A673 (cell line): ENCODE measurements around the gene LPP. TPM values are rescaled to one million over a fixed set of nuclear protein-coding genes. Genes with fewer than 3 reads are reported as not detected.

Experiments used
- BruUV-seq: library from RNA; stranded (reverse); fragments of 400-500 nt; replicated peaks from 2 replicates; lab custom pipeline; 2021; lab: Mats Ljungman, UMichigan
- CTCF ChIA-PET: fragments of 300-600 bp; sonication (Branson Sonifier 250); formaldehyde crosslinking; loops from one replicate; lab custom pipeline; 2022; ENCODE audit warnings: antibody characterized with exemption; lab: Charles Lee
- POLR2A ChIA-PET: fragments of 300-600 bp; sonication (Branson Sonifier 250); formaldehyde crosslinking; loops from one replicate; lab custom pipeline; 2022; ENCODE audit warnings: antibody characterized with exemption; ENCODE audit not compliant: low non-redundant PET; lab: Charles Lee
- DNase-seq: peaks from one replicate; pipeline ENCODE4 v3.0.0-alpha.2; 2015; ENCODE audit warnings: low spot score
- H3K27ac ChIP-seq: fragments of 200-600 bp; sonication (generic); 2 replicates; pipeline ENCODE4 v1.5.1; 2016; ENCODE audit warnings: mixed run types, low read depth, mild to moderate bottlenecking, mixed read lengths, antibody characterized with exemption, low read length; ENCODE audit not compliant: poor library complexity, severe bottlenecking
- H3K27me3 ChIP-seq: fragments of 200-600 bp; sonication (generic); replicated peaks from 2 replicates; pipeline ENCODE4 v1.6.1; 2017; ENCODE audit warnings: mixed run types, low read depth, mild to moderate bottlenecking, mixed read lengths, antibody characterized with exemption, low read length; ENCODE audit not compliant: insufficient read depth, poor library complexity
- H3K36me3 ChIP-seq: fragments of 200-600 bp; sonication (generic); 2 replicates; pipeline ENCODE4 v1.6.1; 2016; ENCODE audit warnings: mixed run types, mild to moderate bottlenecking, mixed read lengths, antibody characterized with exemption, low read length; ENCODE audit not compliant: insufficient read depth, poor library complexity, severe bottlenecking
- H3K4me1 ChIP-seq: fragments of 200-600 bp; sonication (generic); 2 replicates; pipeline ENCODE4 v1.6.1; 2017; ENCODE audit warnings: mixed run types, mild to moderate bottlenecking, mixed read lengths, antibody characterized with exemption, low read length; ENCODE audit not compliant: insufficient read depth, poor library complexity, severe bottlenecking
- H3K4me3 ChIP-seq: fragments of 200-600 bp; sonication (generic); 2 replicates; pipeline ENCODE4 v1.5.1; 2016; ENCODE audit warnings: low read depth, mixed run types, mild to moderate bottlenecking, mixed read lengths, low read length; ENCODE audit not compliant: poor library complexity, severe bottlenecking
- H3K9me3 ChIP-seq: fragments of 200-600 bp; sonication (generic); 2 replicates; pipeline ENCODE4 v1.6.1; 2016; ENCODE audit warnings: mixed run types, low read depth, mild to moderate bottlenecking, mixed read lengths, antibody characterized with exemption, low read length; ENCODE audit not compliant: poor library complexity, severe bottlenecking
- CTCF ChIP-seq: fragments of 300-800, 200-600 bp; sonication (generic); conservative IDR thresholded peaks from 2 replicates; pipeline ENCODE4 v1.5.1; 2017; ENCODE audit warnings: low read depth, mild to moderate bottlenecking, antibody characterized with exemption, low read length, moderate library complexity, mixed read lengths
- EZH2 ChIP-seq: fragments of 200-600 bp; sonication (generic); IDR thresholded peaks from 2 replicates; pipeline ENCODE4 v1.6.1; 2017; ENCODE audit warnings: borderline replicate concordance, low read depth, mild to moderate bottlenecking, mixed read lengths, antibody characterized with exemption, low read length; ENCODE audit not compliant: poor library complexity, severe bottlenecking
- intact Hi-C: fragments of 100-400 bp; cut with micrococcal nuclease; formaldehyde crosslinking; loops from one replicate; pipeline ENCODE4 v1.10.0; 2022; ENCODE audit not compliant: unreplicated experiment
- total RNA-seq: library from RNA; stranded (reverse); gene quantifications from 2 replicates; pipeline ENCODE4 v1.2.3, GENCODE V29; 2021

The LPP gene
- total RNA-seq, 1 experiment from 2014 or later, result 39.7 TPM

GRCh38 chr3:188322135-188322887 lies 168.4 kb downstream of the LPP start:
- TF ChIP-seq CTCF, result no peak
- TF ChIP-seq EZH2, result no peak
- Histone ChIP-seq H3K4me3 (no peak overlapping the region), H3K36me3 (no peaks in the 10 kb centered on the region), H3K9me3 (no peaks in the 10 kb centered on the region), H3K27me3 (no peaks in the 10 kb centered on the region), H3K27ac (no peak overlapping the region), H3K4me1 (no peaks in the 10 kb centered on the region)
- DNase-seq, result no peak
- POLR2A ChIA-PET, result no interaction called here
- no TSS peak for BruUV-seq
- intact Hi-C loops, result no loop called here
- CTCF ChIA-PET, result no interaction called here

GRCh38 chr3:188323067-188323842 lies 169.3 kb downstream of the LPP start:
- Histone ChIP-seq H3K36me3 (no peaks in the 10 kb centered on the region), H3K9me3 (no peaks in the 10 kb centered on the region), H3K27me3 (no peaks in the 10 kb centered on the region), H3K4me3 (no peak overlapping the region), H3K27ac (no peak overlapping the region), H3K4me1 (no peaks in the 10 kb centered on the region)
- intact Hi-C loops, result no loop called here
- DNase-seq, result no peak
- POLR2A ChIA-PET, result interaction anchor here (0.6 kb wide), 1 partner anchor 25 kb away, joined by 6 read pairs; no protein-coding TSS in a partner anchor
- TF ChIP-seq EZH2 (no peak), CTCF (no peak)
- BruUV-seq, result no TSS peak
- CTCF ChIA-PET, result no interaction called here

GRCh38 chr3:188326111-188326510 lies 172.2 kb downstream of the LPP start:
- Histone ChIP-seq H3K4me1 (no peaks in the 10 kb centered on the region), H3K27ac (no peak overlapping the region), H3K9me3 (no peaks in the 10 kb centered on the region), H3K27me3 (no peaks in the 10 kb centered on the region), H3K36me3 (no peaks in the 10 kb centered on the region), H3K4me3 (no peak overlapping the region)
- ChIA-PET POLR2A (no interaction called here), CTCF (no interaction called here)
- intact Hi-C loops, result no loop called here
- no peak for DNase-seq
- TF ChIP-seq EZH2 (no peak), CTCF (no peak)
- no TSS peak for BruUV-seq
